ENCODE measurements around the gene TCP10L. TPM values are rescaled to one million over a fixed set of nuclear protein-coding genes. Genes with fewer than 3 reads are reported as not detected.

Gene TCP10L
- total and polyA plus RNA-seq, 2 of the 13 experiments (the other 11 are each of a cell fraction or from before 2014, with no cell fraction given) = 0.90 to 2.4 TPM

DNA sequence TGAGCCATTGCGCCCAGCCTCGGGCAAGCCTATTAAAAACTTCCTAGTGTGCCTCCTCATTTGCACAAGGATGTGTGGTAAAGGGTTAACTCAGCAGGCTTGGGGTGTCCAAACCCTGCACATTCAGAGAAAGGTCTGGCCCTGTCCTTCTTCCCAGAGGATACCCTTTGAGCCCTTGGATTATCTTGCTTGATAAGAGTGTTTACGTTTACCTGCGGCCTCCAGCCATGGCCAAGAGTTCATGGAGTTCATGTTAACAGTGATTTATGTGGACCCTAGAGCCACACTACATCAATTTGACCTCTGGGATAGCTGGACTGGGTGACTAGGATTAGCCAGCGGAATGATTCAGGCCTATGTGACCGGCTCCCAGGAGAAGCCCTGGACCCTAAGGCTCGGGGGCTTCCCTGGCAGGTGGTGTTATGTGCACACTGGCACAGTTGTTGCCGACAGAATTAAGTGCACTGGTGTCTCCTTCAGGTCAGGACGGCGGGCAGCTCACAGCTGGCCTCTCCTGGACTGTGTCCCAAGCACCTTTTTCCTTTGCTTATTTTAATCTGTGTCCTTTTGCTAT, 7.7 kb upstream of the TCP10L start (continued):
- TF ChIP-seq SMYD3 (CRISPR knock-in tag; IDR thresholded peaks at IDR 0.05) (peak; percentile 52; the same call in 1 of the 2 replicates), MAZ (IDR thresholded peaks at IDR 0.05; ENCODE audit: borderline replicate concordance, low read depth, low read length) (no peak), MAZ (CRISPR knock-in tag; IDR thresholded peaks at IDR 0.05; ENCODE audit: low read depth) (no peak; the same call in 1 of the 2 replicates), NFYB (CRISPR knock-in tag; IDR thresholded peaks at IDR 0.05) (no peak), TBX2 (CRISPR knock-in tag; IDR thresholded peaks at IDR 0.05; ENCODE audit: borderline replicate concordance) (peak; percentile 98), ZNF160 (CRISPR knock-in tag; IDR thresholded peaks at IDR 0.05) (peak; percentile 54; the same call in 1 of the 2 replicates), ZNF775 (CRISPR knock-in tag; IDR thresholded peaks at IDR 0.05; ENCODE audit: borderline replicate concordance) (no peak), EHMT2 (IDR thresholded peaks at IDR 0.05; ENCODE audit: borderline replicate concordance, low read depth, low read length) (no peak; the same call in 1 of the 2 replicates), ZNF367 (CRISPR knock-in tag; IDR thresholded peaks at IDR 0.05; ENCODE audit: borderline replicate concordance) (no peak), MAFK (conservative IDR thresholded peaks at IDR 0.05 in 1 of 2, IDR thresholded peaks at IDR 0.05 in 1 of 2; ENCODE audit: low read length in 2 of 2) (no peak), MIXL1 (CRISPR knock-in tag; IDR thresholded peaks at IDR 0.05) (peak; percentile 97), ZNF446 (CRISPR knock-in tag; IDR thresholded peaks at IDR 0.05) (no peak), ZFP1 (CRISPR knock-in tag; IDR thresholded peaks at IDR 0.05) (0 out of 2 replicates have a peak, but pooled peaks have one; percentile 65), ZNF256 (CRISPR knock-in tag; conservative IDR thresholded peaks at IDR 0.05) (no peak), SRY (CRISPR knock-in tag; IDR thresholded peaks at IDR 0.05) (no peak), ZNF550 (CRISPR knock-in tag; IDR thresholded peaks at IDR 0.05; ENCODE audit: borderline replicate concordance) (no peak), ZNF24 (IDR thresholded peaks at IDR 0.05) (no peak)
- TF ChIP-seq, protein P1, sequence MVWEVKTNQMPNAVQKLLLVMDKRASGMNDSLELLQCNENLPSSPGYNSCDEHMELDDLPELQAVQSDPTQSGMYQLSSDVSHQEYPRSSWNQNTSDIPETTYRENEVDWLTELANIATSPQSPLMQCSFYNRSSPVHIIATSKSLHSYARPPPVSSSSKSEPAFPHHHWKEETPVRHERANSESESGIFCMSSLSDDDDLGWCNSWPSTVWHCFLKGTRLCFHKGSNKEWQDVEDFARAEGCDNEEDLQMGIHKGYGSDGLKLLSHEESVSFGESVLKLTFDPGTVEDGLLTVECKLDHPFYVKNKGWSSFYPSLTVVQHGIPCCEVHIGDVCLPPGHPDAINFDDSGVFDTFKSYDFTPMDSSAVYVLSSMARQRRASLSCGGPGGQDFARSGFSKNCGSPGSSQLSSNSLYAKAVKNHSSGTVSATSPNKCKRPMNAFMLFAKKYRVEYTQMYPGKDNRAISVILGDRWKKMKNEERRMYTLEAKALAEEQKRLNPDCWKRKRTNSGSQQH (CRISPR knock-in tag; IDR thresholded peaks at IDR 0.05; ENCODE audit: low read depth) = no peak
- TF ChIP-seq, protein P2, sequence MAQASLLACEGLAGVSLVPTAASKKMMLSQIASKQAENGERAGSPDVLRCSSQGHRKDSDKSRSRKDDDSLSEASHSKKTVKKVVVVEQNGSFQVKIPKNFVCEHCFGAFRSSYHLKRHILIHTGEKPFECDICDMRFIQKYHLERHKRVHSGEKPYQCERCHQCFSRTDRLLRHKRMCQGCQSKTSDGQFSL (CRISPR knock-in tag; IDR thresholded peaks at IDR 0.05) = no peak
- TF ChIP-seq, protein P3, sequence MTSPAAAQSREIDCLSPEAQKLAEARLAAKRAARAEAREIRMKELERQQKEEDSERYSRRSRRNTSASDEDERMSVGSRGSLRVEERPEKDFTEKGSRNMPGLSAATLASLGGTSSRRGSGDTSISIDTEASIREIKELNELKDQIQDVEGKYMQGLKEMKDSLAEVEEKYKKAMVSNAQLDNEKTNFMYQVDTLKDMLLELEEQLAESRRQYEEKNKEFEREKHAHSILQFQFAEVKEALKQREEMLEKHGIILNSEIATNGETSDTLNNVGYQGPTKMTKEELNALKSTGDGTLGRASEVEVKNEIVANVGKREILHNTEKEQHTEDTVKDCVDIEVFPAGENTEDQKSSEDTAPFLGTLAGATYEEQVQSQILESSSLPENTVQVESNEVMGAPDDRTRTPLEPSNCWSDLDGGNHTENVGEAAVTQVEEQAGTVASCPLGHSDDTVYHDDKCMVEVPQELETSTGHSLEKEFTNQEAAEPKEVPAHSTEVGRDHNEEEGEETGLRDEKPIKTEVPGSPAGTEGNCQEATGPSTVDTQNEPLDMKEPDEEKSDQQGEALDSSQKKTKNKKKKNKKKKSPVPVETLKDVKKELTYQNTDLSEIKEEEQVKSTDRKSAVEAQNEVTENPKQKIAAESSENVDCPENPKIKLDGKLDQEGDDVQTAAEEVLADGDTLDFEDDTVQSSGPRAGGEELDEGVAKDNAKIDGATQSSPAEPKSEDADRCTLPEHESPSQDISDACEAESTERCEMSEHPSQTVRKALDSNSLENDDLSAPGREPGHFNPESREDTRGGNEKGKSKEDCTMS (CRISPR knock-in tag; conservative IDR thresholded peaks at IDR 0.05) = no peak
- TF ChIP-seq, protein P4, sequence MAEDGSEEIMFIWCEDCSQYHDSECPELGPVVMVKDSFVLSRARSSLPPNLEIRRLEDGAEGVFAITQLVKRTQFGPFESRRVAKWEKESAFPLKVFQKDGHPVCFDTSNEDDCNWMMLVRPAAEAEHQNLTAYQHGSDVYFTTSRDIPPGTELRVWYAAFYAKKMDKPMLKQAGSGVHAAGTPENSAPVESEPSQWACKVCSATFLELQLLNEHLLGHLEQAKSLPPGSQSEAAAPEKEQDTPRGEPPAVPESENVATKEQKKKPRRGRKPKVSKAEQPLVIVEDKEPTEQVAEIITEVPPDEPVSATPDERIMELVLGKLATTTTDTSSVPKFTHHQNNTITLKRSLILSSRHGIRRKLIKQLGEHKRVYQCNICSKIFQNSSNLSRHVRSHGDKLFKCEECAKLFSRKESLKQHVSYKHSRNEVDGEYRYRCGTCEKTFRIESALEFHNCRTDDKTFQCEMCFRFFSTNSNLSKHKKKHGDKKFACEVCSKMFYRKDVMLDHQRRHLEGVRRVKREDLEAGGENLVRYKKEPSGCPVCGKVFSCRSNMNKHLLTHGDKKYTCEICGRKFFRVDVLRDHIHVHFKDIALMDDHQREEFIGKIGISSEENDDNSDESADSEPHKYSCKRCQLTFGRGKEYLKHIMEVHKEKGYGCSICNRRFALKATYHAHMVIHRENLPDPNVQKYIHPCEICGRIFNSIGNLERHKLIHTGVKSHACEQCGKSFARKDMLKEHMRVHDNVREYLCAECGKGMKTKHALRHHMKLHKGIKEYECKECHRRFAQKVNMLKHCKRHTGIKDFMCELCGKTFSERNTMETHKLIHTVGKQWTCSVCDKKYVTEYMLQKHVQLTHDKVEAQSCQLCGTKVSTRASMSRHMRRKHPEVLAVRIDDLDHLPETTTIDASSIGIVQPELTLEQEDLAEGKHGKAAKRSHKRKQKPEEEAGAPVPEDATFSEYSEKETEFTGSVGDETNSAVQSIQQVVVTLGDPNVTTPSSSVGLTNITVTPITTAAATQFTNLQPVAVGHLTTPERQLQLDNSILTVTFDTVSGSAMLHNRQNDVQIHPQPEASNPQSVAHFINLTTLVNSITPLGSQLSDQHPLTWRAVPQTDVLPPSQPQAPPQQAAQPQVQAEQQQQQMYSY (CRISPR knock-in tag; IDR thresholded peaks at IDR 0.05) = 0 out of 2 replicates have a peak, but pooled peaks have one; percentile 19
- TF ChIP-seq, protein P5, sequence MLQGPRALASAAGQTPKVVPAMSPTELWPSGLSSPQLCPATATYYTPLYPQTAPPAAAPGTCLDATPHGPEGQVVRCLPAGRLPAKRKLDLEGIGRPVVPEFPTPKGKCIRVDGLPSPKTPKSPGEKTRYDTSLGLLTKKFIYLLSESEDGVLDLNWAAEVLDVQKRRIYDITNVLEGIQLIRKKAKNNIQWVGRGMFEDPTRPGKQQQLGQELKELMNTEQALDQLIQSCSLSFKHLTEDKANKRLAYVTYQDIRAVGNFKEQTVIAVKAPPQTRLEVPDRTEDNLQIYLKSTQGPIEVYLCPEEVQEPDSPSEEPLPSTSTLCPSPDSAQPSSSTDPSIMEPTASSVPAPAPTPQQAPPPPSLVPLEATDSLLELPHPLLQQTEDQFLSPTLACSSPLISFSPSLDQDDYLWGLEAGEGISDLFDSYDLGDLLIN (CRISPR knock-in tag; IDR thresholded peaks at IDR 0.05; ENCODE audit: borderline replicate concordance) = no peak

Data from HepG2 (cell line).